GM12892 (cell line): ENCODE data around the gene SMIM13.

Experiments used
- DNase-seq: peaks from one replicate; pipeline ENCODE4 v3.0.0; 2011; ENCODE audit not compliant: insufficient read length
- FAIRE-seq: peaks from 2 replicates; lab custom pipeline; 2011; peaks lifted over from hg19 to GRCh38; lab: Jason Lieb, UNC
- POLR2A ChIP-seq: IDR thresholded peaks from 2 replicates; pipeline ENCODE4 v1.6.1; 2011; ENCODE audit warnings: low read depth, low read length, control low read depth
- POLR2AphosphoS5 ChIP-seq: IDR thresholded peaks from 2 replicates; pipeline ENCODE4 v1.6.1; 2011; ENCODE audit warnings: low read depth, low read length, control low read depth
- TAF1 ChIP-seq: IDR thresholded peaks from 2 replicates; pipeline ENCODE4 v1.6.1; 2011; ENCODE audit warnings: low read depth, mild to moderate bottlenecking, control low read depth, low read length, borderline replicate concordance

The SMIM13 gene

DNA sequence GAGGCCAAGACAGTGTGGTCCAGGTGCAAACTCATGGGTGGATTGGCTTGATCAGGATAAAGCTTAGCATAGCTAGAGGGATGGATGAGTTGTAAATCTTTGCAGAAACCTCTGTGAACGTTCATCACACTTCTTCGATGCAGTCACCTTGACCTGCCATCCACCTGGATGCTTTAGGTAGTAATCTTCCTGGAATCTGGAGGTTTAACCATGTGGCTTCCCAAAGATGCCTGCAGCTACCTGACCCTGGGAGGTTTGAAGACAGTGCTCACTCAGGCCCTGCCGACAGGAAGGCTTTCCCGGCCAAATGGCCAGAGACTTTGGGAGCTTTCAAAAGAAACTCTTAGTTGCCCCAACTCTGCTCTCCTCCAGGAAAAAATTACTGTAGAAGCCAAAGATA is 73.3 kb downstream of the SMIM13 start:
- no peak for TF ChIP-seq POLR2AphosphoS5
- FAIRE-seq, result no peak
- DNase-seq, result no peak

DNA sequence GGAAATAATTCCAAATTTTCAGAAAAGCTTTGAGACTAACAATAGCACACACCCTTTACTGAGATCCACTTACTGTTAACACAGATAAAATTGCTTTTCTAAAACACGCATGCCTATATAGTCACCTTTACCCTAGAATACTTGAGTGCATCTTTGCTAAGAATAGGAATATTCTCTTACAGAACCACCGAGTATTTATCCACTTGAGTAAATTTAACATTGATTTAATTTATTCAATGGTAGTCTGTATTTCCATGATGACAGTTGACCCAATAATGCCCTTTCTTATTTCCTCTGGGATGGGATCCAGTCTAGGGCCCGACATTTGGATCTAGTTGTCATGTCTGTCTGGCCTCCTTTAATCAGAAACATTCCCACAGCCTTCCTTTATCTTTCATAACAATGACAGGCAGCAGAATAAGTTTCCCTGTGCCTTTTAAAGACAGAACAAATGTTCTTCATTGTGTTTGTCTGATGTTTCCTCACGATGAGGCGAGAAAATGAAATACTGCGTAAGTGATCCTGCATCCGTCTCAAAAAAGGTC is 74.5 kb downstream of the SMIM13 start:
- no peak for TF ChIP-seq POLR2A
- no peak for TF ChIP-seq TAF1
- TF ChIP-seq POLR2AphosphoS5, result no peak
- FAIRE-seq (no peak), DNase-seq (no peak)

DNA sequence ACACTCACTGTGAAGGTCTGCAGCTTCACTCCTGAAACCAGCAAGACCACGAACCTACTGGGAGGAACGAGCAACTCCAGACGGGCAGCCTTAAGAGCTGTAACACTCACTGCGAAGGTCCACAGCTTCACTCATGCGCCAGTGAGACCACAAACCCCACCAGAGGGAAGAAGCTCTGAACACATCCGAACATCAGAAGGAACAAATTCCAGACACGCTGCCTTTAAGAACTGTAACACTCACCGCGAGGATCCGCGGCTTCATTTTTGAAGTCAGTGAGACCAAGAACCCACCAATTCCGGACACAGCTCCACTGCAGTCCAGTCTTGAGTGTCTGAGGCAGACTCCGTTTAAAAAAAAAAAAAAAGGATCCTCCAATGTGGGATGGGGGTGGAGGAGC is 78.3 kb downstream of the SMIM13 start:
- TF ChIP-seq POLR2AphosphoS5 (no peak), POLR2A (no peak), TAF1 (no peak)
- no peak for FAIRE-seq
- no peak for DNase-seq

DNA sequence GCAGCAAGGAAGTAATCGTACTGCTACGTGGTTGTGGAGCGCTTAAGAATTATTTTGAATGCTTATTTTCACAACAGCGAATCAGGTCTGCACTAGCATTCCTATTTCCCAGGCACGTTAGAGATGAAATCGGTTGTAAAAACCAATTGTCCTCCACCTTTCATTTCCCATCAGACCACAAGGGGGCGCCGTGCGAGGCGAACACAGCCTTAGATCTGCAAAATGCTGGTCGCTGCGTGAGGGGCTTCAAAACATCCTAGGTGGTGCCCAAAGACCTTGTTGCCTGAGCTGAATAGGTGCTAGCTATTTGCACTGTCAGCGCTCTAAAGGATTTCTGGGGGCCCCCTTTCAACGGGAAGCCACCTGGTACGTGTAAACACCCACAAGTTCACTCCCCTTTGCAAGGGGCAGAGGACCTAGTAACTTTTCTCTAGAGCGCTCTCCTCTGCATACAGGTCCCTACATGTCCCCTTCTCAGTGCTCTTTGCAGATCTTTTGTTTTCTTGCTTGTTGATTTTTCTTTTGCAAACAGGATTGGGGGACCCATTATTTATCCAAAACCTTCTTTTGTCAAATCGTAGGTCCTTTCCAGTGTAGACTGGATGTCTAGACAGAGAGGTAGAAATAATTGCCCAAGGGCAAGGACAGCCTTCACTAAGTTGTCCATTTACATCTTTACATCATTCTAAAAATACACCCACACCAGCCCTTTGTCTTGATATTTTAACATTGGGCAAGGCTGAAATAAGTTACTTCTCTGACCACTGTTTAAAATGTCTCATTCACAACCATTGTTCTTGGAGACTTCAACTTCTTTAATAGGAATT is 79.1 kb downstream of the SMIM13 start:
- DNase-seq (no peak), FAIRE-seq (peak; percentile 89)
- no peak for TF ChIP-seq POLR2A

DNA sequence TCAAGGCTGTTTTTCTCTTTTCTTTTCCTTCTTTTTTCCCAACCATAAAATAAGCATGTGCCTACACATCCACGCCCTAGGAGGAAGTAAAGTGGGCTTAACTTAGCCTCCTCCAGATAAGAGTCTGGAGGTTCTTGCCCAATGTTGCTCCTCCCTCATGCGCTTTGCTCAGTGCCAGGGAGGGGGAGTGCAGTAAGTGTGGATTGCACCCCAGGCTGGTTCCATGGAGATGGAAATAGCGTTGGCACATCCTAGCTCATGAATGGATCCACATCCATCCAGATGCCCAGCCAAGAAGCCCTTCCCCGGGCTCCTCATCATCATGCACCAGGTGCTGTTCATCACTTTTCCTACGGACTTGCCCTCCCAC is 80.6 kb downstream of the SMIM13 start:
- FAIRE-seq, result no peak
- no peak for DNase-seq
- TF ChIP-seq TAF1, result no peak
- TF ChIP-seq POLR2A, result no peak
- TF ChIP-seq POLR2AphosphoS5, result no peak

DNA sequence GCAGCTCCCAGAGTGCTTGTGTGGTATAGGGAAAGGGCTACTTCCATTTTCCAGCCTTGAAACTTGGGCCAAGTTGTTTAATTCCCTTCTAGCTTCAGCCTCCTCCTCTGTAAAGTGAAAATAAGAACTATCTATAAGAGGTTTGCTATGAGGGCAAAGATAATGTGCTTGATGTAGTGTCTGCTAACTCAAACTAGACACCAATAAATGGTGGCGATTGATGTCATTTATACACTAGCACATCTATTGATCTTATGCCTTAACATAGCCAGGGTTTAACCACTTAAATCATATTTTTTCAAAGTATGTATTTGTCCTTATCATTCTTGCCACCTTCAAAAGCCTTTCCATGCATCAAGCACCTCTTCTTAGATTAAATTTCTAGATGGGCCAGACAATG is 83.6 kb downstream of the SMIM13 start:
- TF ChIP-seq POLR2AphosphoS5 (no peak), POLR2A (no peak), TAF1 (no peak)
- DNase-seq (no peak), FAIRE-seq (no peak)

DNA sequence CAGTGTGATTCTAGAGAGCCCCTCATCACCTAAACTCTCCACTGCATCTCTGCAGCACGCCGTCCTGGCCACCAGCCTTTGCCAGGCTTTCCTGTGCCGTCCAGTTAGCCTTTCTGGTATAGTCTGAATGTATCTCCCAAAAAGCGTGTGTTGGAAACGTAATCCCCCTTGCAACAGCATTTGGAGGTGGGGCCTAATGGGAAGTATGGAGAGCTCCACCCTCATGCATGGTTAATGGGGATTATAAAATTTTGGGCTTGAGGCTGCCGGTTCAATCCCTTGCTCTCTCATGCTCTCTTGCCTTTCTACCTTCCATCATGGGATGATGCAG is 85.4 kb downstream of the SMIM13 start:
- FAIRE-seq, result no peak
- no peak for DNase-seq
- TF ChIP-seq POLR2AphosphoS5 (no peak), TAF1 (no peak), POLR2A (no peak)

DNA sequence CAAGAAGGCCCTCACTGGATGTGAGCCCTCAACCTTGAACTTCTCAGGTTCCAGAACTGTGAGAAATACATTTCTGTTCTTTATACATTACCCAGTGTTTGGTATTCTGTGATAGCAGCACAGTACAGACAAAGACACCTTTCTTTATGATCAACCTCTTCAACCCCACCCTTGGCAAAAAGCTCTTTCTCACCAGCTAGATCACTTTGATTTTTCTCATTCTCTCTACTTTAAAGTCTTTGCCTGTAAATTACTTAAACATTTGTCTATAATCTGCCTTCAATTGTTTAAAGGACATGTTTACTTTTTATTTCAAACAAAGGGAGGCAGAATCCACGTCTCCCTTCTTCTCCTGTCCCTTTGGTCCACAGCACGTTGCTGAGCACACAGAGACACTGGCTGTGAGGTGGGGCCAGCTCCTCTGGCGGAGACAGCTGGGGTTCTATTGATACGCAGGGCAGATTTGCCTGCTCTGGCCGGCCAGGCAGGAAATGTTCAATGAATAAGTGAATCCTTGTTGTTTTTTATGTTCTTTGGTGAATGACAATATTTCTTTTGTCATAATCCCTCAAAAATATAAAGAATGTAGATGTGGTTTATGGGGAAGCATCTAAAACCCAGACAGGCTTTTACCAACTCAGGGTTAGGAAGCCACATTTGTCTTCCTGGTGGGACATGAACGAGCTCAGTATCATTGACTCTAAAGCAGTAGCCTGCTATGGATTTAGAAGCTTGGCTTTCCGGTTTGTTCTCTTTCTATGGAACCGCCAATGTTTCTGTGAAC is 86.0 kb downstream of the SMIM13 start:
- no peak for TF ChIP-seq POLR2AphosphoS5
- no peak for TF ChIP-seq POLR2A
- no peak for TF ChIP-seq TAF1
- no peak for FAIRE-seq
- DNase-seq, result no peak

DNA sequence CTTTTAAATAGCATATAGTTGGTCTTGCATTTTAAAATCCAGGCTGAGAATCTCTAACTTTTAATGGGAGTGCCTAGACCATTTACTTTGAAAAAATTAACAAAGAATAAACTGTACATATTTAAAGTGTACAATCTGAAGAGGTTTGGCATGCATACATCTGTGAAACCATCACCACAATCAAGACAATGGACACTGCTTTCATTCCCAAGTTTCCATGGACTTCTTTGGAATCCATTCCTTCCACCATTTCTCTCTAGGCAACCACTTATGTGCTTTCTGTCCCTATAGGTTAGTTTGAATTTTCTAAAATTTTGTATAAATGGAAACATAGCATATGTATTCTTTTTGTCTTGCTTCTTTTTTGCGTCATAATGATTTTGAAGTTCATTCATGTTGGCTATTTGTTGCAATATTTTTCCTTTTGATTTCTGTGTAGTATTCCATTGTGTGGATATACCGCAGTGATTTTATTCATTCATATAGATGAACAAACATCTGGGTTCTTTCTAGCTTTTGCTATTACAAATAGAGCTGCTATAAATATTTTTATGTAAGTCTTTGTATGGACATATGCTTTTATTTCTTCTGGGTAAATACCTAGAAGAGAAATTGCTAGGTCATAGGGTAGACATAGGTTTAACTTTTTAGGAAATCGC is 88.0 kb downstream of the SMIM13 start:
- no peak for DNase-seq
- TF ChIP-seq TAF1, result no peak
- no peak for TF ChIP-seq POLR2A
- TF ChIP-seq POLR2AphosphoS5, result no peak
- no peak for FAIRE-seq

DNA sequence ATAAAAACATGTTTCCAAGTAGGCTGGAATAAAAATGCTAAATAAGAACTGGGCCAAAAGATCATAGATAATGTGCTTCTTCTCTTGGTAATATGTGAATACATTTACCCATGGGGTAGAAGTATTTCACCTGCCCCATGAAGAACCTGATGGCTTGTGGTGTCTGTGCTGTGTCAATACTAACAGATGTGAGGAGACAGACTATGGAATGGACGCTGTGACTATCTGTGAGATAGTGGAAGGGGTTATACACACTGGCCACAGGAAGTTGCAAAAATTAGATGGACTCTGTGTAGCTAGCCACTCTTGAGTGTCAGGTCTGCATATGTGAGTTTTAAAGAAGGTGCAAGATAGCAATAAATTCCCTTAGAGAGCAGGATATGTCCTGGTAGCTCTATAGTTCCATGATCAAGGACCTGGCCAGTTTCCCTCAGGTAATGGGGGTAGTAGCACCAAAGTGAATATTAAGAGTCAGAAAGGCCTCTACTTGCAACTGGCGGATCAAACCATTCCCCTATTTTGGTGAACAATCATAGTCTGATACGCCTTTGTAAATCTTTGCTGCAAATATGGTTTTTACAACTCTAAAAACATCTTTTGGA is 90.2 kb downstream of the SMIM13 start:
- no peak for DNase-seq
- FAIRE-seq, result no peak
- TF ChIP-seq TAF1 (no peak), POLR2AphosphoS5 (no peak), POLR2A (no peak)

DNA sequence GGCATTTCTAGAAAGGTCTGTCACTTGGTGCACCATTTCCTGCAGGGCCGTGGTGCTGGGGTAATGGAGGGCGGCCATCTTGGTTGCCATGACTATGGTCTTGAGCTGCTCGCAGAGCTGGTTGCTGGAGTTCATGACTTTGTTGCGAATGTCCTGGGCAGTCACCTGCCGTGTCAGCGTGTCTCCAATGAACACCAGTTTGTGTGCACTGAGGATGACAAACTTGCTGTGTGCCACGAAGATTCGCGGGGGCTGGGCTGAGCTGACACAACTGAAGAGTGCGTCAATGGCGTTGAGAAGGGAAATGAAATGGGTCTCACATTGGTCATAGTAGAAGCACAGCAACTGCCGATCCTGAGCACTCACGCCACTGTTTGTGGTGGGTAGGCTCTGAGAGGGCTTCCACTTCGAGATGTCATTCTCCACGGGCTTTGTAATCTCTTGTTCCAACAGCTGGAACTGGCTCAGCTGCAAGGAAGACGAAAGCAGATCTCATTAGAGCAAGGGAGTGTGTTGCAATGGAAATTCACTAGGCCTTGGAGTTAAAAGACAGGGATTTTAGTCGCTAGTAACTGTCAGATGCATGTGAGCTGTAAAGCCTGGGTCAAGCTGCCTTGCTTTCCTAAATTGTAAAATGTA is 91.7 kb downstream of the SMIM13 start:
- DNase-seq, result no peak
- TF ChIP-seq POLR2AphosphoS5, result no peak
- no peak for FAIRE-seq

DNA sequence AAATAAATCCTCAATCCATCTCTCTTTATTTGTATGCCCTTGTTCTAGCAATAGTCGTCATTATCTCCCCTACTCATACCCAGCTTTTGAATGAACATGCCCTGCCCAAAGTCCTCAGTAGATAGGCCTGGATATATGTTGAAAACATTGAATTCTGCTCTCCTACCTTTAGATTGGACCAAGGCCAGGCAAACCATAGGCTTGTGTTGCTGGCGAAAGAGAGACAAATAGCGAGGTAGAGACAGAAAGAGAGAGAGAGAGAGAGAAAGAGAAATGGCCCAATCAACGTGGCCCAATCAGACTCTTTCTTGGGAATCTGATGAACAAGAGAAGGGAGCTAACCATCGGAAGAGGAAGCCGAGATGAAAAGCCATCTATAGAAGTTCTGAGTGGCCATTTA is 93.7 kb downstream of the SMIM13 start:
- no peak for FAIRE-seq
- no peak for DNase-seq
- no peak for TF ChIP-seq POLR2AphosphoS5
- no peak for TF ChIP-seq TAF1
- TF ChIP-seq POLR2A, result no peak
